Cardiac septum (tissue), 1 donor: ENCODE measurements around the gene GNG13. TPM values are rescaled to one million over a fixed set of nuclear protein-coding genes. Genes with fewer than 3 reads are reported as not detected.

Experiments
- DNase-seq: peaks from one replicate; pipeline ENCODE4 v3.0.0-alpha.2; 2020; ENCODE audit warnings: low spot score
- intact Hi-C: fragments of 100-400 bp; cut with DNase I; formaldehyde crosslinking; loops from one replicate; pipeline ENCODE4 v1.14.0; 2022
- total RNA-seq: library from RNA; stranded (reverse); fragmentation: NEBNext Ultra II Directional; extraction: Animal tissue kit (Norgen Biotek cat#: 25700); gene quantifications from one replicate; pipeline ENCODE4 v1.2.1, GENCODE V29; 2021
- donor health status: DM: no; HTN: no; CAD: no.

GNG13 gene
- total RNA-seq, 1 donor from 2014 or later: not detected

DNA sequence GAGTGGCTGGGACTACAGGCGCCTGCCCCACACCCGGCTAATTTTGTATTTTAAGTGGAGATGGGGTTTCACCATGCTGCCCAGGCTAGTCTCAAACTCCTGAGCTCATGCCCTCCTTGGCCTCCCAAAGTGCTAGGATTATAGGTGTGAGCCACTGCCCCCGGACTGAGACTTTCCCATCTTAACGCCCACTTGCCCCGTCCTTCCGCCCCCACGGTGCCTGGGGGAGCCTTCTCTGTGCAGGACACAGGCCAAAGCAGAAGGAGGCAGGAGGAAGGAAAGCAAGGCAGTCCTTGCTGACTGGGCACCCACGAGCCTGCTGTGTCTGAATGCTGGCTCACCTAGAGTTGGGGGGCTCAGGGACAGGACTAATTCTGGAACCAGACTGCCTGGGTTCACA is 17.6 kb upstream of the GNG13 start:
- intact Hi-C loops: loop anchor here (10.0 kb wide), 1 partner anchor 377 kb away; no protein-coding TSS in a partner anchor
- no peak for DNase-seq

GRCh38 chr16:817001-817906 is 16.7 kb upstream of the GNG13 start:
- intact Hi-C loops: loop anchor here (10.0 kb wide), 1 partner anchor 378 kb away; no protein-coding TSS in a partner anchor
- no peak for DNase-seq

DNA sequence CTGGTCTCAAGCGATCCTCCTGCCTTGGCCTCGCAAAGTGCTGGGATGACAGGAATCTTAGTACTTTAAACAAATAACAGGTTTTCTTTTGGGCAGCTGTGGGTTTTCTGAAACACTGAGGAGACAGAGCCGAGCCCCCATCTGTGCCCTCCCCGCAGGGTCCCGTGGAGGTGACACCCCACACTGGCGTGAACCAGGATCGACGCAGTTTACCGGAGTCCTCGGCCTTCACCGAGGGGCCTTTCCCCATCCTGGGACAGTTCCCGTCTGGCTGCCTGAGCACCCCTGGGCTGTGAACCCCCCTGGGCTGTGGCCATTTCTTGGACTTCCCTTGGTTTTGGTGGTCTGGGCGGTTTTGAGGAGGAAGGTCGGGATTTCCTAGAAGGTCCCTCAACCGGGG is 15.3 kb upstream of the GNG13 start:
- intact Hi-C loops: loop anchor here (10.0 kb wide), 1 partner anchor 379 kb away; no protein-coding TSS in a partner anchor
- DNase-seq: no peak

- DNase-seq: no peak
- intact Hi-C loops: loop anchor here (1.0 to 10.0 kb wide), 2 partner anchors 240 to 380 kb away; no protein-coding TSS in a partner anchor
Observed at GRCh38 chr16:814974-815373, 14.4 kb upstream of the GNG13 start.

DNA sequence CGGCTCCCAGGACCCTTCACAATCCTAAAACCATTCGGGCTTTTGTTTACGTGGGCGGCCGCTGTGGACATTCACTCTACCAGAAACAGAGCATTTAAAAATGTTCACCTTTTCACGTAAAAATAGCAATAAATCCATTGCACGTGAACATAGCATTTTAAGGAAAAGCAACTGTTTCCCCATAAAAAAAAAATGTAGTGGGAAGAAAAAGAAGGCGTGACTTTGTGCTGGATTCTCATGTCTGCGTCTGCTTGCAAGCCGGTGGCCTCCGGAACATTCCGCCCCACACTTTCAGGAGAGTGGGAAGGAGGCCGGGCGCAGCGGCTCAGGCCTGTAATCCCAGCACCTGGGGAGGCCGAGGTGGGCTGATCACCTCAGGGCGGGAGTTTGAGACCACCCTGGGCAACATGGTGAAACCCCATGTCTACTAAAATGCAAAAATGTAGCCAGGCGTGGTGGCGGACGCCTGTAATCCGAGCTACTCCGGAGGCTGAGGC is 13.4 kb upstream of the GNG13 start:
- DNase-seq: no peak
- intact Hi-C loops: loop anchor here (1.0 to 10.0 kb wide), 2 partner anchors 241 to 381 kb away; no protein-coding TSS in a partner anchor

DNA sequence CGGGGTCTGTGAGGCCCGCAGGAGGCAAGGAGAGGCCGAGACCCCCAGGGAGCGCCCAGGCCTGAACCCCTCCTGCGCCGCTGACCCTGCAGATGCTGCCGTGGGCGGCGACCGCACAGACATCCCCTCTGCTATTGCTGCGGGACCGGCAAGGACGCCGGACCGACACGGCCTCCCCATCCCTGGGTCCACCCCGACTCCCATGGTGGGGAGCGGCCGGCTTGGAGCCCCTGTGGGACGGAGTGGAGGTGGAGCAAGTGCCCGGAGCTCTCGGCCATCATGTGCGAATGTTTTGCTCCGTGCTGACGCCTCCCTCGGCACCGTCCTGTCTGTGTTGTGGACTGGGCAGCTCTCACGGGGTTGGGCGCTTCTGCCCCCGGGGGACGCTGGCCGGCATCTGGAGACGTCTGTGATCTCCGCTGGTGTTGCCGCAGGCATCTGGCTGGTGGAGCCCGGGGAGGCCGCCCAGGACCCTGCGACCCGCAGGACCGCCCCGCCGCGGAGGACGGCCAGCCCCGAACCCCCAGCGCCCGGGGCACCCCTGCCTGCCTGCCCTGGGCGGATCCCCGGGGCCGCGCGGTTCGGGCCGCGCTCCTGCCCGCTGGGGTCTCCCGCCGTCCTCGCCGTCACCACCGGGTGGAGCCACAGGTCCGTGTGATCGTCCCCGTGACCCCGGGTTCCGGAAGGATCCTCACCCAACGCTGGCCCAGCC is 12.8 kb upstream of the GNG13 start:
- intact Hi-C loops: loop anchor here (10.0 kb wide), 1 partner anchor 381 kb away; no protein-coding TSS in a partner anchor
- no peak for DNase-seq

GRCh38 chr16:808085-808386 is 7.5 kb upstream of the GNG13 start:
- no peak for DNase-seq

GRCh38 chr16:807347-808084 is 7.0 kb upstream of the GNG13 start:
- intact Hi-C loops: no loop called here
- peak; percentile 97 for DNase-seq

More at GRCh38 chr16:808085-808386, 7.5 kb upstream of the GNG13 start:
- intact Hi-C loops: no loop called here

GRCh38 chr16:805474-805873 is 4.9 kb upstream of the GNG13 start:
- intact Hi-C loops: no loop called here
- DNase-seq: no peak

GRCh38 chr16:804193-805048 is 3.9 kb upstream of the GNG13 start:
- no peak for DNase-seq
- intact Hi-C loops: no loop called here

DNA sequence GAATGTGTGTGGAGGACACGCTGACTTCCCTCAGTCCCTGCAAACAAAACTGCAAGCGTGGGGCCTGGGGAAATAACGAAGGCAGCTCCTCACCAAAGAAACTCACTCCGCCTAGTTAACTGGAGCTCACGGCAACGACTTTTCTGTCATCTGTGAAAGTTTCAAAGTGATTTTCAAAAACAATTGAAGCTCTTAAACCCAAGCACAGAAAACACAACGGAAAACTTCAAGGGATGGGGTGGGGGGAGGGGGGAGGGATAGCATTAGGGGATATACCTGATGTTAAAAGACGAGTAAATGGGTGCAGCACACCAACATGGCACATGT is 3.2 kb upstream of the GNG13 start:
- intact Hi-C loops: no loop called here
- no peak for DNase-seq

GRCh38 chr16:802914-803753 is 2.6 kb upstream of the GNG13 start:
- intact Hi-C loops: no loop called here
- no peak for DNase-seq

GRCh38 chr16:802461-802860 is 1.9 kb upstream of the GNG13 start:
- intact Hi-C loops: no loop called here
- no peak for DNase-seq

DNA sequence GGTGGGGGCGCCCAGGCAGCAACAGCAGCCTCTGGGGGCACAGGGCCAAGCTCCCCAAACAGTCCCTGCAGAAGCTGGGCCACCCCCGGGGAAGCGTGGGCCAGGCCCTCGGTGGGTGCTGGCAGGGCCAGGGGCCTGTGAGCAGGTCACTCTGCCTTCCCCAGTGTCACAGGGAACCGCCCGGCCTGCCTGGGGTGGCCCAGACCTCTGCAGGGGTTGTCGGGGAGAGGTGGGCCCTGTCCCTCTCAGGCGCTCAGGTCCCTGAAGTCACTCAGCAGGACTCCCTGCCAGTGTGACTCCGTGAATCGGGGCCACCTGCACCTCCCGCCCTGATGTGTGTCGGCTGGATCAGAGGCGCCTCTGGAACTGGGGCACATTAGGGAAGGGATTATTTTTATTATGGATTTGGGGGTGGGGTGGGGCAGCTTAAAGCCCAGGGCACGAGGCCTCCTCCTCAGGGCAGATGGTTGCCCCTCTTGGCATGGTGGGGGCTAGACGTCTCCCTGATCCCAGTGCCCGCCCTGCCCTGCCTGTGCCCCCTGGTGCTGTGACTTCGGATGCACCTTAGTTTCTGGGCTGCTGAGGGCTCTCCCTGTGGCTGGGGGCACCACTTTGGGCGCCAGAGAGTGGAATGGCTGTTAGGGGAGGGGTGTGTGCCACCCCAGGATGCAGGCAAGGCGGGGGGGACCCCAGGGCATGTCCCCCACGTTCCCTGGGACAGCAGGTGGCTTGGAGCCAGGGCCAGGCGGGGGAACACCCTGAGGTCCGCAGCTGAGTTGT is 1.2 kb upstream of the GNG13 start:
- intact Hi-C loops: no loop called here
- no peak for DNase-seq

- intact Hi-C loops: no loop called here
- DNase-seq: no peak
Observed at GRCh38 chr16:800834-801511, 439 bp upstream of the GNG13 start.

GRCh38 chr16:799111-799947 is 1.2 kb downstream of the GNG13 start:
- intact Hi-C loops: no loop called here
- no peak for DNase-seq
